HG03558 (cell line): Measurements from ENCODE around the gene TXNL4B.

Experiments
- ATAC-seq: cut with Tn5 transposase; IDR thresholded peaks from one replicate; pipeline ENCODE4 v1.9.1; 2021; ENCODE audit warnings: moderate number of reproducible peaks; ENCODE audit not compliant: unreplicated experiment; ENCODE audit errors: extremely low read depth

Gene TXNL4B

GRCh38 chr16:72043058-72043457 is 50.4 kb downstream of the TXNL4B start:
- ATAC-seq: no peak

- ATAC-seq: no peak
These were observed 51.2 kb downstream of the TXNL4B start for GRCh38 chr16:72042157-72042660.

- ATAC-seq: no peak
These were observed 57.3 kb downstream of the TXNL4B start for GRCh38 chr16:72036098-72036497.
